GM19455 (cell line): Measurements from ENCODE around the gene GID8.

Experiments
- ATAC-seq: cut with Tn5 transposase; IDR thresholded peaks from one replicate; pipeline ENCODE4 v1.9.1; 2021; ENCODE audit not compliant: unreplicated experiment

Gene GID8

GRCh38 chr20:62902926-62903615, 34.9 kb upstream of the GID8 start:
- ATAC-seq, result no peak

- no peak for ATAC-seq
Measured at GRCh38 chr20:62905536-62906117, 32.3 kb upstream of the GID8 start.

DNA sequence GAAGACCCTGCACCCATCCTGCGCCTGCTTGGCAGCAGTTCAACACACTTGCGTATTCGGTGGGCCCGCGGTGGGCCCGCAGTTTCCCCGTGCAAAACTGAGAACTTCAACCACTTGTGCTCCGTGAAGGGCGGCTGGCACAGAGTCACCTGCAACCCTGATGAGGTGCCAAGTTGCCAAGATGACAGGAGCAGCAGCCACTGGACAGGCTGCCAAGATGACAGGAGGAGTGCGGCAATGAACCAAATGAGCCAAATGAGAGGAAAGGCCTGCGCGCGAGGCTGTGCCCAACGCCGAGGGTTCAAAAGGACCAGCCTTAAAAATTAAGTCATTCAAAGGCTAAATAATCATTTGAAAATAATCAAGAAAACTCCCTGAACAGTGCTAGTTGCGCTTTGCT, 31.7 kb upstream of the GID8 start:
- no peak for ATAC-seq

- no peak for ATAC-seq
Measured at GRCh38 chr20:62906647-62907375, 31.1 kb upstream of the GID8 start.

- ATAC-seq, result no peak
Measured at GRCh38 chr20:62907384-62908317, 30.3 kb upstream of the GID8 start.

DNA sequence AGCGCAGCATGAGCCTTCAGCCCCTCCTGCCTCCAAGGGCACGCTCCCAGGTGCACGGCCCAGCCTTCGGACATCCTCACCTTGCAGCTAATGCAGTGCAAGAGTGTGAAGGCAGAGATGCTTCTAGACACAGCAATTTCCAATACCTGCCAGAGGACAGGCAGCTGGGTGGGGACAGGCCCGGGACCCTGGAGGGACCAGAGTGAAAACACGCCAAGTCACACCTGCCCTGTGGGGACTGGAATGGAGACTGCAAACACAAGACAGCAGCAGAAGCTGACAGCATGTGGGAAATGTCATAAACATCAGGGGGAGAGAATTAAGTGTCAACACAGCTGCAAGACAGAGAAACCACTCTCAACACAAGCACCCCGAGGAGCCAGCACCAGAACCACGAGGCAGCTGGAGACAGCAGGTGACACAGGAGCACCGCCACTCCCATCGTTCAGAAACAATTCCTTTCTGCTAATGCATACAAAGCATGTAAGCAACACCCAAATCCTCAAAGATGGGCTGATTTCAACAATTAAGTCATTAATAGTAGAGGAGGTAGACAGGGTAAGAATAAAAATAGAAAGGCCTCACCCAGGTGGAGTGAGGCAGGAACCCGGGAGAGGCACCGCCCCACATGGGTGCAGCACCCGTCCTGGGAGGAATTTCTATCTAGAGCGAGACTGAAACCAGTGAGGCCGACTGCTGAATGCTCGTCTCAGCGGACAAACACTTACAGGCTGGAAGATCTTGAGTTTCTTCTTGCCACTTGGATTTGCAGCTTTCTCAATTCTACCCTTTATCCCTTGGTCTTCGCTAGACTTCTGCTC, 28.8 kb upstream of the GID8 start:
- no peak for ATAC-seq

GRCh38 chr20:62910217-62910766, 27.7 kb upstream of the GID8 start:
- ATAC-seq, result no peak

GRCh38 chr20:62910777-62911497, 27.0 kb upstream of the GID8 start:
- ATAC-seq, result no peak

GRCh38 chr20:62911701-62912280, 26.2 kb upstream of the GID8 start:
- ATAC-seq, result no peak

GRCh38 chr20:62913043-62913630, 24.8 kb upstream of the GID8 start:
- no peak for ATAC-seq

GRCh38 chr20:62914436-62914835, 23.5 kb upstream of the GID8 start:
- ATAC-seq, result no peak

GRCh38 chr20:62914970-62915457, 22.9 kb upstream of the GID8 start:
- ATAC-seq, result no peak

GRCh38 chr20:62916703-62917476, 21.1 kb upstream of the GID8 start:
- ATAC-seq, result no peak

DNA sequence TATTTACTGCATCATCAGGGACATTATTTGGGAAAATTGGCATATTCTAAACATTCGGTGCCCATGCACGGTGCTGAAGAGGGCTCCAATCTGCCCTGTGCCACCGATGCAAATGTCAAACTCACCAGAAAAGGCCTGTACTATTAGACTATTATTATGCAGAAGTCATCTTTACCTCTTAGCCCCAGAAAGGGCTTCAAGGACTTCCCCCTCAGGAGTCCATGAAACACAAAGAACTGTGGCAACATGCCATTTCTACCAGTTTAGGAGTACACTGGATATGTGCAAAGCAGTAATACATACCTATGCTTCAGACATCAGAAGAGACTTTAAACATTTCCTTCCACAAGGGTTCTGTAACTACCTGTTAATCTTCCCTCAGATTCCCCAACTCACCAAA, 20.2 kb upstream of the GID8 start:
- no peak for ATAC-seq

DNA sequence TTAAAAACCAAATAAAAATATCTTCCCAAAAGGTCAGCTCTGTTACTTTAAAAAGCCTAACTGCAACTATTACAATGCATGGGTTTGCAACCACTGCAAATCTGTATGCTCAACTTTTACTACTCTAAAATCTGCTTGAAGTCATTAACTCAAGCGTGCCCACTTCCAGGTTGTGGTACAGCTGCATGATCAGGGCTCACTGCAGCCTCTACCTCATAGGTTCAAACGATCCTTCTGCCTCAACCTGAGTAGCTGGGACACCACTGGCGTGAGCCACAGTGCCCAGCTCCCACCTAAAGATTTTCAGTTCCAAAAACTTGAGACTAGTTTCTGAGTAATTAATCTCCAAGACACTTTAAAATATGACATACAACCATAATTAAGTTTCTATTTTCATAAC, 19.8 kb upstream of the GID8 start:
- no peak for ATAC-seq

- no peak for ATAC-seq
Measured at GRCh38 chr20:62918831-62919230, 19.1 kb upstream of the GID8 start.

DNA sequence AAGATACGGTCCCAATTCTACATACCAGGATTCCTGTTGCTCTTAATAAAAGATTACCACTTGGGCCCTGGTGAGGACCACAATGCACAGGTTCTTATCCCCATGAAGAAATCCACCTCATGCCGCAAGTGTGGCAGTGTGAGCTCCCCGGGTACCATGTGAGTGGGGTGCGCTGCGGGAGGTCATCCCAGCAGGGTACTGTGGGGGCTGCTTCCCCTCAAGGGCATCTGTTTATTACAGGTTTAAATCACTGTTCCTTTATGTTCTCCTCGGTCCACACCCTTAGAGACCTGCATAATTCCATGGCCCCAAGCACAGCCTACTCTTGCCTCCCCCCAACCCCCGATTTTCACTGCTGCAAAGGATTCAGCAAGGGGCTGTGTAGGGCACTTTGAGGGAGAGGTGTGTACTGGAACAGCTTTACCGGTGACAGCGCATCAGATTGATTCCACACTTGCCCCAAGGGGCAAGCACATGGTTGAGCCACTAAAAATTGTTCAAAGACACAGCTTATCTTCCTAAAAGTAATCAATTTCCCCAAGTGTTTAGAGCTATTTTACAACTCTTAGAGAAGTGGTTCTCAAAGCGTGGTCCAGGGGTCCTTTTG, 17.8 kb upstream of the GID8 start:
- no peak for ATAC-seq
